H54 (cell line): ENCODE data around the gene PCBP1.
A peak's percentile ranks its signal among the peaks of the same experiment; 100 is the strongest.

ENCODE experiments used
- DNase-seq: peaks from one replicate; pipeline ENCODE4 v3.0.0; 2011; ENCODE audit warnings: low spot score, mixed read lengths; ENCODE audit not compliant: insufficient read length
- FAIRE-seq: peaks from 3 replicates; lab custom pipeline; 2011; peaks lifted over from hg19 to GRCh38; lab: Jason Lieb, UNC
- POLR2A ChIP-seq: IDR thresholded peaks from 2 replicates; pipeline ENCODE4 v1.6.1; 2011; ENCODE audit warnings: low read depth, mild to moderate bottlenecking, low read length

Gene PCBP1

DNA sequence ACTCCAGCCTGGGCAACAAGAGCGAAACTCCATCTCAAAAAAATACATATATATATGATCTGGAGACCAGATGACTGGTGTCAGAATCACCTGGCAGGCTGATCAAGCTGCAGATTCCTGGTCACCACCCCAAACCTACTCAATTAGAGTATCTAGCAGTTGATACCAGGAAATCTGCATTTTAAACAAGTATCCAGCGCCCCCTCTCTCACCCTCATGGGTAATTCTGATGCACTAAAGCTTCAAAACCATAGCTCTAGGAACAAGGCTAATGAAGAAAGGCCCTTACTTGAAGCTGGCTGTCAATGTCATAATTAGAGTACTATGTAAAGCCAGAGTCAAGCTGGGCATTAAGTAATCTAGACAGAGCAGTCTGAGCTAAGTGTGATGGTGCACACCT, 25.0 kb upstream of the PCBP1 start:
- DNase-seq (no peak), FAIRE-seq (no peak)
- TF ChIP-seq POLR2A, result no peak

DNA sequence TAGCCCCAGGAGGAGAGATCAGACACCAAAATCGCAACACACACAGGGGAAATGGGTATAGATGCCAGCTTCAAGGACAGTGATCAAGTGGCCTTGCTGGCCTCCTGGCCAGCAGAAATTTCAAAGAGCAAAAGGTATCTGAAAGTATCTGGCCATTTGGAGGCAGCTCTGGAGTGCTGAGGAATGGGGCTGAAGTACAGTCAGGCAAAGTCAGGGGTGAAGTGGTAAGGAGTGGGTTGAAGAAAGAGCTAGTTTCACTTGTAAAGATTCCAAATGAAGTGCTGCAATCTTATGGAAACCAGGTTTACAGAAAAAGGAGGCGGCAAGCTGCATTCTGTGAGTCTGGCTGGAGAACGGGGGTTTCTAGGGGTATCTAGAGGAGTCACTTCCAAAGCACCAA, 19.2 kb upstream of the PCBP1 start:
- DNase-seq (no peak), FAIRE-seq (no peak)
- TF ChIP-seq POLR2A, result no peak

DNA sequence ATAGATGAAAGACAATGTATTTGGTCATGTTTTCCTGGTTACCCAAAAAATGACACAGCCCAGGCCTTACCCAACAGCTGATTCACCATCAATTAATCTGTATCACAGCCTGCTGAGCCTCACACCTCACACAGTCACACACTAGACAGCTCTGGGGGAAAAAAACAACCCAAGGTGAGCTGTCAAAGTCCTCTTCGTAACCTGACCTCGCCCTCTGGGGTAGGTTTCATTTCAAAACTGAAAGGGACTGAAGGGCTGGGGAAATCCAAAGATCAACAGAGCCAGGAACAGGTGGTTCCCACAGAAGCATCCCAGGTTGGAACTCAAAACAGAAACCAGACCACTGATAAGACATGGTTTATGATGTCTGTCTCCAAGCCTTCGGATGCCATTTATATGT, 18.2 kb upstream of the PCBP1 start:
- no peak for DNase-seq
- no peak for FAIRE-seq
- no peak for TF ChIP-seq POLR2A

DNA sequence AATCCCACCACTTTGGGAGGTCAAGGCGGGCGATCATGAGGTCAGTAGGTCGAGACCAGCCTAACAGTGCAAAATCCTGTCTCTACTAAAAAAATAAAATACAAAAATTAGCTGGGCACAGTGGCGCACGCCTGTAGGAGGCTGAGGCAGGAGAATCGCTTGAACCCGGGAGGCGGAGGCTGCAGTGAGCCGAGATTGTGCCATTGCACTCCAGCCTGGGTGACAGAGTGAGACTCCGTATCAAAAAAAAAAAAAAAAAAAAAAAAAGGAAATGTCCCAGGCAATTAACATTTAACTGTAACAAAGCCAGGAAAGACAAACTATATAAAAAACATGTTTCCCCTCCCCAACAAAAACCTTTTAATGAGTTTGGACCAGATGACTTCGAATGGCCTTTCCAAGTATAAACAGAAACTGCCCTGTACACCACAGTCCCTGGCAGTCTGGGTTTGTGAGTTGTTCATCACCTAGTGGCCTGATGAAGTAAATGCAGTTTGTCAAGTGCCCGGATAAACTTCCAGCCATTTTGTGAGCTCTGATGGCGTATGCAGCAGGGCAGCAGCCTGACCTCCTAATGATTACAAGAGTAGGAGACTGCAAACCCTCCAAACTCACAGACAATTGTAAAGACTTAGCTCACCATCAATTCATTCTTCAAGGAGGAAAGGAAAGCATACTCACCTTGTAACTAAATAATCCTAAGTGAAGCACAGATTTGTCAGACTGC, 16.6 kb upstream of the PCBP1 start:
- no peak for TF ChIP-seq POLR2A
- FAIRE-seq (peak; percentile 81), DNase-seq (peak; percentile 77)

DNA sequence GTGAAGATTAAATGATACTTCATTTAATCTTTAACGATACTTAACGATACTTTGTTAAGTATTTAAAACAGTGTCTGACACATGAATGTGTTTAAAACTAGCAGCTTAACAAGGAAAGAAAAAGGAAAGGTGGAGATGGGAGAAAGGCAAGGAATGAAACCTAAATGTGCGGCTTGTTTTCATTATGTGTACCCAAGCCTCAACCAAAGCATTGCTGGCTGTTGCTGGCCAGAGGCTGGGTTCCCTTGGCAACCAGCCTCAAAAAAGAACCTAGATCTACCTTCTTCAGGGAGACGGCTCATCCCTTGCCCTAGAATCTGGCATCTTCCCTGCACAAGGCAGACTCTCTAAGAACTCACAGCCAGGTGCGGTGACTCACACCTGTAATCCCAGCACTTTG, 13.8 kb upstream of the PCBP1 start:
- no peak for TF ChIP-seq POLR2A
- no peak for DNase-seq
- no peak for FAIRE-seq

DNA sequence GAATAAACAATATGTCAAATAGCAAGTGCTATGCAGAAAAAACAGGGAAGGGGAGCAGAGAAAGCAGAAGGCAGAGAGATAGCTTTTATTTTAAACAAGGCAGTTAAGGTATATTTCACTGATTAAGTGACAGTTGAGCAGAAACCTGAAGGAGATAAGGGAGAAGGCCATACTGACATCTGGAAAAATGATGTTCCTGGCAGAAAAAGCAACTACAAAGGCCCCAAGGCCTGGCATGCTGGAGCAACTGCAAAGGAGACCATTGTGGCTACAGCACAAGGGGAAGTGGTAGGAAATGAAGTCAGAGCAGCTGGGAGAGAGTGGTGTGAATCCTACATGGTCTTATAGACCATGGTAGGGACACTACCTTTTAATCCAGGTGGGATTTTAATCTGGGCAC, 8.9 kb upstream of the PCBP1 start:
- no peak for TF ChIP-seq POLR2A
- DNase-seq (no peak), FAIRE-seq (no peak)

DNA sequence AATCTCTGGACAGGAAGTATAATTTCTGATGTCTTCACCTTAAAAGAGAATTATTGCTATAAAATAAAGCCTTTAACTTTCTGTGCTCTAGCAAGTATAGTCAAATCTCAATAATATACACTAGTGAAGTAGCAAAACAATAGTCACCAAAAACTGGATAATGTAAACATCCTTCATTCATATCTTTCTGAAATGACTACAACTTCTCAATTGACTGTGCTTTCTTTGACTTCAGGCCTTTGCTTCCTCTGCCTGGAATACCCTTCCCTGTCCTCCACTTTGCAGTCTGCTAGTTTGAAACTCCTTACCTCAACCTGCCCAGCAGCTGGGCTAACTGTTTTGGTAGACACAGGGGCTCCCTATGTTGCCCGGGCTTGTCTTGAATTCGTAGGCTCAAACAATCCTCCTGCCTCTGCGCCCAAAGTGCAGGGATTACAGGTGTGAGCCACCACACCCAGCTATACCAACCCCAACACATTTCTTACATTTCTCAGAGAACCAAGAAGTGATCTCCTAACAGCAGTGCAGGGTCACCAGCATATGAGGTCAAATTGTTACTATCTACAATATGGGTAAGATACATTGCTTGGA, 6.6 kb upstream of the PCBP1 start:
- TF ChIP-seq POLR2A, result no peak
- DNase-seq, result no peak
- no peak for FAIRE-seq

DNA sequence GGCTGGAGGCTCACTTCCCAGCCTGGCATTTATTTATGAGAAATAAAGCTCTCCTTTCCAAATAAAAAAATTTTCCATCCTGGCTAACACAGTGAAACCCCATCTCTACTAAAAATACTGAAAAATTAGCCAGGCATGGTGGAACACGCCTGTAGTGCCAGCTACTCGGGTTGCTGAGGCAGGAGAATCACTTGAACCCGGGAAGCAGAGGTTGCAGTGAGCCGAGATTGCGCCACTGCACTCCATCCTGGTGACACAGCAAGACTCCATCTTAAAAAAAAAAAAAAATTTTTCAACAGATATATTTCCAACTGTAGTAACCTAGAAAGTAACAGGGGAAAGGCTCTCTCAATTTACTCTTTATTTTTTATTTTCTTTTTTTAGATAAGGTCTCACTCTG, 6.1 kb upstream of the PCBP1 start:
- FAIRE-seq, result no peak
- no peak for TF ChIP-seq POLR2A
- DNase-seq, result no peak

DNA sequence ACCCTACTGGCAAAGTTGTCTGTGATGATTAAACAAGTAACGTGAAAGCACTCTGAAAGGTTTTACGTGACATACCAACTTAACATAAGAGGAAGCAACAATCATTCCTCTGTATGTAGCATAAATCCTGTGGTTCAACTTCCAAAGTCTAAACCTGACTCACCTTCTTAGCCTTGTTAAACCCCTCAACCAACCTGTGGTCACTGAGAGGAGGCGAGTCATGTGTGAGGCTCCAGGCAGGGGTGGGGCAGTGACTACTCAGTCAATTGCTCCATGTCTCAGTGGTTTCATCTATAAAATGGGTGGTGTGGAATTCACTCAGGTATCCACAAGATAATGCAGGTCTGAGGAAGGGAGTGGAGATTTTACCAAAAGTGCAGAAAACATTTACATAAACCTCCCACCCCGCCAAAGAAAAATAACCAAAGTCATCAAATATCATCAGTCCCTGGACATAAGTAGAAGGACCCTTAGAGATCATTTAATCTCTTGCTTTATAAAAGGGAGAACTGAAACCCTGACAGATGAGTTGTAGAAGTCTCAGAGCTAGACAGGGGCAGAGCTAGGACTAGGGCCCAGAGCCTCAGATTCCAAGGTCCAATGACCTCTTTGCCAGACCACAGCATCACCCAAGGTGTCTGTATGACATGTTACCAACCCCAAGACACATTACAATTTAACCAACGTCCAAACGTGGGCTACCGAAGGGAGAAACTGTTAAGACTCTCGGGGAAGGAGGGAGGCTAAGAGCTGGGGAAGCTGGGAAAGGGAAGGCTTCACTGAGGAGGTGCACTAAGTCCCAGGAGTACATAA, 3.7 kb upstream of the PCBP1 start:
- no peak for TF ChIP-seq POLR2A
- FAIRE-seq (peak; percentile 66), DNase-seq (peak; percentile 71)

DNA sequence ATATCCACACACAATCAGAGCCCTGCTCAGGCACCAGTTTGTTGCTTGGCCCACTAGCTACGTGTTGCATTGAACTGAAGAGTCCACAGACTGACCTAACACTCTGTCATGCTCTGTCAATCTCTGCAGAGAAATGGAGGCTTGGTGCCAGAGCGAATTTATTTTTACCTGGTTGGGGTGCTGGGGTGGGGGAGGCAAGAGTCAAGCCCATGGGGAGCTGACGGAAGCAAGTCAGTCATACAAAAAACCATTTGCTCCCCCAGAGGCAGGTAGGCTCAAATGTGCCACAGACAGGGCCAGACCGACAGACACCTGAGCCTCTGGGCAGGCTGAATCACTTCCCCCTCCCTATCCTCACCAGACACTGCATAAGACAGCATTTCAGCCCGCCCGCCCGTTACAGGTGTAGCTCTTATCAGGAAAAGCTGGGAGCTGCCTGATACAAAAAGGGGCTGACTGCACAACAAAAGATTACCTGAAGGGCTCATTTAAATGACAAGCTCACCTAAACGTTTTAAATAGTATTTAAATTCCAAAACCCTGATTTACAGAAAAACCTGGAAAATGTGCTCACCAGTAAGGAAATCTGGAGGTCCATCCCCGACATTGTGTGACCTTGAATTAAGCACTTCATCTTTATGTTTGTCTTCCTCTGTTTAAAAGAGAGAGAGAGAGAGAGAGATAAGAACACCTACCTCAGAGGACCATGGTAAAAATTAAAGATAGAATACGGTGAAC, 2.1 kb upstream of the PCBP1 start:
- DNase-seq, result no peak
- no peak for TF ChIP-seq POLR2A
- no peak for FAIRE-seq

DNA sequence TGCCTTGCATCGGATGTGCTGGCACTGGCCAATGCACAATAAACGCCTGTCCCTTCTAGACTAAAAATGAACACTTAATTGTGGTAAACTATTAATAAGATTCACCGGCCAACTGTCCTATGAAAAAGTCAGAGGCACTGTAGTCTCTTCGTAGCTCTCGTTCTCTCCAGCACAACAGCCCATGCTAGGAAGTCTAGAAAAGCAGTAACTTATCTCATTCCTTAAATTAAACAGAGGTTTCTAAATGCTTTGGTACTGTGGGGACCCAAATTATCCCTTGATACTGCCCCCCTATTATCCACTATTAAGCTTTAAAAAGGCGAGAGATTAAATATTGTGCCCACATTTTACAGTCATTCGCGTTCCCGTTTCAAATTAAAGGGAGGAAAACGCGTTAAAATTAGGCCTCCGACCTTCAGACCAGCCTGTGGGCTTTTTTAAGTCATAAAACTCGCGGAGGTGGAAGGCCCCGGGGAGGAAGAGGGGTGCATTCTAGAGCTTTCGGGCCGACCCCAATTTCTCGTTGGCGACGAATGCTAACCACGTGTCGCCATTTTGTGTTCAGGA, 1.5 kb upstream of the PCBP1 start:
- no peak for FAIRE-seq
- DNase-seq, result no peak
- TF ChIP-seq POLR2A, result no peak

DNA sequence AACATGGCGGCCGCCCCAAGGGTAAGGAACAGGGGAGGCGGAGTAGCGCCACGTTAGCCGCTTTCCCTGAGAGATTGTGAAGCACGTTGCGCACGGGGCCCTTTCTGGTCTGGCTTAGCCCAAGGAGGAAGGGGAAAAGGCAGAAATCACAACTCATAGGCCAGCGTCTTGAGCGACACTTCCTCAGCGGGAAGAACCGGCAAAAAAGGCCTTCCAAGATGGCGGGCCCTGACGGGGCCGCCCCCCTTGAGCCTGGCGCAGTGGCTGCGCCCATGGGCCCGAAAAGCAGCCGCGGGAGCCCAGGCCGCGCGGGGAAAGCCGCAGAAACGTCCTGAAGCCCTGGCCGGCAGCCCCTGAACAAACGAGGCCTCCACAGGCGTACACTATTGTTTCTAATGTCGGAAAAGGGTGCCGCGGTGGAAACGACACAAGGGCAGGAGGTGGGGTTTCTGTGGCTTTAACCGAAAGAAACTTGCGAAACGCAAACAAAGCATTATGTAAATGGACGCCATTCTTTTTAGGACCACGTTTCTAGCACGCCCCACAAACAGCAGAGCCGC, 919 bp upstream of the PCBP1 start:
- DNase-seq (no peak), FAIRE-seq (no peak)
- TF ChIP-seq POLR2A, result peak; percentile 25; the same call in 1 of the 2 replicates
